ENCODE measurements around the gene GOLGA5.
"Not testable (repeated sequence)": the region's sequence is repeated elsewhere in the genome, so short reads cannot be mapped to it uniquely, and the experiment has no call there.

The GOLGA5 gene

DNA sequence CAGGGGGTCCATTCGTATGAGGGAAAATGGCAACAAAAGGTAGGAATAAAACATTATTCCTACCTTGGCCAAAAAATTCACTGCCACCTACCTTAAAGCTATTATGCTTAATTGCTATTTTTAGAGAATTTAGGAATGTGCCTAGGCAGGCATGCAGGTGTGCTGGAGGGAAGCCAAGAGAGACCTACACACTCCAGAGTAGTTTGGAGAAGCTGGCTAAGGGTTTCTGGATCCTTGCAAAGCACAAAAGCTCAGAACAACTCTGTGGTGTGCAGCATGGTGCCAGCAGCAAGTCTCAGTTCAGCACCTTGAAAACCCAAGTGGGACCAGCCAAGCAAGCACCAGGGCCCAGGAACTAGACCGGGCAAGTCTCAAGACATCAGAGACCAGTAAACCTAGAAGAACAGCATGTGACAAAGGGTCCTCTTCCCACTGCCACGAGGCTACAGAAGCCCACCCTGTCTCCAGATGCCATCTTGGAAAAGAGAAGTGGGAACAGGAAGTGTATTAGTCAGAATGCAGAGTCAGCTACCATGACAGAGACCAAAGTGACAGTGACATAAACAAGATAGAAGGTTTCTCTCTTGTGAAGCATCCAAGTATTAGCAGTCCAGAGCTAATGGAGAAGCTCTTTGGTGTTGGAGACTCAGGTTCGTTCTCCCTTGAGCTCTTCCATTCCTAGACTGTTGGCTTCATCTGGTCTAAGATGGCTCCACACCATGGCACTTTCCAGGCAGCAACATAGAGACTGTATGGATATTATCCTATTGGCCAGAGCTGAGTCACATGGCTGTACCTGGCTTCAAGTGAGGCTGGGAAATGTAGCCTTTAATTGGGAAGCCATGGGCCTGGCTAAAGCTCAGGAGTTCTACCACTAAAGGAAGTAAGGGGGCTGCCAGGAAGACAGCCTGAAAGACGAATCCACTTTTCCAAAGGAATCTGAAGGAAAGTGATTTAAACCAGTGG, 30.2 kb upstream of the GOLGA5 start:
- Mint-ChIP-seq H3K4me1 (ENCODE audit: low read depth) (peaks cover 61% of the 10 kb centered on the region), H3K27ac (peak overlapping the region; percentile 90), H3K27me3 (peaks cover 19% of the 10 kb centered on the region)
- H3K9me3 Mint-ChIP-seq; H3K4me3 Mint-ChIP-seq; H3K36me3 Mint-ChIP-seq (ENCODE audit: low read depth); intact Hi-C loops (cut with micrococcal nuclease): not testable (repeated sequence)

DNA sequence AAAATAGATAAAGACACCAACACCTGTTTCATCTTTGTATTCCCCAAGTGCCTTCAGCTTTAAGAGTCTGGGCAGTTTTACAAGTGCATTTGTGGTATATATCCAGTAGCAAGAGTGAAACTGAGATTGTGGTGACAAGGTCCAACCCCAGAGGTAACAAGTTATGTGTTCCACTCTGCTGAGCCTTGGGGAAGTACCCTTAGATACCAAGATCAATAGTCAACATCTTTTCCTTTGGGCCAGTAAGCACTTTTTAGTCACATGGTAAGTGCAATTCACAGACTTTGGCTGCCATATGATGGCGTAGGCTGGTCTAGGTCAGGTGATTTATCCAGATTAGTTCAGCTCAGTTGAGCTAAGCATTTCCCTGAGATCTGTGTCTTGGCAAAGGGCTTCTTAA, 25.9 kb upstream of the GOLGA5 start:
- Mint-ChIP-seq H3K27ac (peak overlapping the region; percentile 83), H3K4me1 (ENCODE audit: low read depth) (peaks cover 46% of the 10 kb centered on the region)
- intact Hi-C loops (cut with micrococcal nuclease); H3K9me3 Mint-ChIP-seq; H3K4me3 Mint-ChIP-seq; H3K36me3 Mint-ChIP-seq (ENCODE audit: low read depth); H3K27me3 Mint-ChIP-seq: not testable (repeated sequence)

DNA sequence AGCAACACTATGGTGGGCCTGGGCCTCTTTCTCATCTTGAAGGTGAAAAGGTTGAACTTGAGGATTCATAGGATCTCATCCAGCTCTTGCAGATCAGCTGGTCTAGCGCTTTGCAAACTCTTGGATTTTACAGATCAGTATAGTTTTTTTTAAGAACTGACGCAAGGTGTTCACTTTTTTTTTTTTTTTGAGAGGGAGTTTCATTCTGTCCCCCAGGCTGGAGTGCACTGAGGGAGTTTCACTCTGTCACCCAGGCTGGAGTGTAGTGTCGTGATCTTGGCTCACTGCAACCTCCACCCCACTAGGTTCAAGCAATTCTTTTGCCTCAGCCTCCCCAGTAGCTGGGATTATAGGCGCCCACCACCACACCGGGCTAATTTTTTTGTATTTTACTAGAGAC, 25.3 kb upstream of the GOLGA5 start:
- Mint-ChIP-seq H3K27me3 (peaks cover 4% of the 10 kb centered on the region), H3K4me3 (no peak overlapping the region), H3K4me1 (ENCODE audit: low read depth) (peaks cover 43% of the 10 kb centered on the region), H3K27ac (peak overlapping the region; percentile 83), H3K9me3 (no peaks in the 10 kb centered on the region), H3K36me3 (ENCODE audit: low read depth) (no peaks in the 10 kb centered on the region)
- intact Hi-C loops (cut with micrococcal nuclease), result no loop called here

DNA sequence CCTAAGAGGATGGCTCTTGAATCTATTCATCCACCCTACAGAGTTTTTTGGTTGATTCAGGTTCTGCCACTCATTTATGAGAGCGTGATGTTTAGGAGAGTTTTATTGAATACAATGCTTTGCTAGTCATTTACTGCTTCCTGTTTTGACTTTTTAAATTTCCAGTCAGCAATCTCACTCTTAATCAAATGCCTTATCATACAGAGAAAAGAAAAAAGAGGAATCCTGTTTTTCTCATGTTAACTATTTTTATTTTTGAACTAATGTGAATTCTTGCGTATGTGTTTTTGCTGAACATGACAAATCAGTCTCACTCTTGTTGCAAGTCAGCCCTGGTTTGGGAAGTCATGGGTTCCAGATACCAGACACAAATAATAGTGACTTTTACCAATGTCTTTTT, 23.6 kb upstream of the GOLGA5 start:
- no peak overlapping the region for H3K4me3 Mint-ChIP-seq
- H3K27ac Mint-ChIP-seq, result peak overlapping the region; percentile 83
- H3K27me3 Mint-ChIP-seq, result peaks cover 4% of the 10 kb centered on the region
- H3K9me3 Mint-ChIP-seq, result no peaks in the 10 kb centered on the region
- peaks cover 44% of the 10 kb centered on the region for H3K4me1 Mint-ChIP-seq (ENCODE audit: low read depth)
- no peaks in the 10 kb centered on the region for H3K36me3 Mint-ChIP-seq (ENCODE audit: low read depth)
- intact Hi-C loops (cut with micrococcal nuclease), result no loop called here

DNA sequence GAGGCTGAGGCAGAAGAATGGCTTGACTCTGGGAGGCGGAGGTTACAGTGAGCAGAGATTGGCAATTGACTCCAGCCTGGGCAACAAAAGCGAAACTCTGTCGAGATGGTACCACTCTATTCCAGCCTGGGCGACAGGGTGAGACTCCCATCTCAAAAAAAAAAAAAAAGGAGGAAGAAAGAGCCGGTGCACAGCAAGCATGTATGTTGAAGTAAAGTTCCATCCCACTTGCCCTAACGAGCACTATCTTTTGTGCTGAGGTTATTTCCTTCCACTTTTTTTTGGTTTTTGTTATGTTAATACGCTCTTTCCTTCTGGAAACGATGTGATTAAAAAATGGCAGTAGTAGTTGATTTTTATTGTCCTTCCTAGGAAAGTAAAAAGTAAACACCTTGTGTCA, 19.5 kb upstream of the GOLGA5 start:
- intact Hi-C loops (cut with micrococcal nuclease), result no loop called here
- H3K4me1 Mint-ChIP-seq (ENCODE audit: low read depth), result peaks cover 56% of the 10 kb centered on the region
- H3K9me3 Mint-ChIP-seq, result no peaks in the 10 kb centered on the region
- no peaks in the 10 kb centered on the region for H3K36me3 Mint-ChIP-seq (ENCODE audit: low read depth)
- H3K27ac Mint-ChIP-seq, result peak overlapping the region; percentile 91
- H3K4me3 Mint-ChIP-seq, result no peak overlapping the region
- peaks cover 4% of the 10 kb centered on the region for H3K27me3 Mint-ChIP-seq

DNA sequence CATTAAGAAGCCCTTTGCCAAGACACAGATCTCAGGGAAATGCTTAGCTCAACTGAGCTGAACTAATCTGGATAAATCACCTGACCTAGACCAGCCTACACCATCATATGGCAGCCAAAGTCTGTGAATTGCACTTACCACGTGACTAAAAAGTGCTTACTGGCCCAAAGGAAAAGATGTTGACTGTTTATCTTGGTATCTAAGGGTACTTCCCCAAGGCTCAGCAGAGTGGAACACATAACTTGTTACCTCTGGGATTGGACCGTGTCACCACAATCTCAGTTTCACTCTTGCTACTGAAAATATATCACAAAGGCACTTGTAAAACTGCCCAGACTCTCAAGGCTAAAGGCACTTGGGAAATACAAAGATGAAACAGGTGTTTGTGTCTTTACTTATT, 18.8 kb upstream of the GOLGA5 start:
- Mint-ChIP-seq H3K27ac (peak overlapping the region; percentile 91), H3K4me1 (ENCODE audit: low read depth) (peaks cover 63% of the 10 kb centered on the region)
- intact Hi-C loops (cut with micrococcal nuclease); H3K36me3 Mint-ChIP-seq (ENCODE audit: low read depth); H3K9me3 Mint-ChIP-seq; H3K27me3 Mint-ChIP-seq; H3K4me3 Mint-ChIP-seq: not testable (repeated sequence)

DNA sequence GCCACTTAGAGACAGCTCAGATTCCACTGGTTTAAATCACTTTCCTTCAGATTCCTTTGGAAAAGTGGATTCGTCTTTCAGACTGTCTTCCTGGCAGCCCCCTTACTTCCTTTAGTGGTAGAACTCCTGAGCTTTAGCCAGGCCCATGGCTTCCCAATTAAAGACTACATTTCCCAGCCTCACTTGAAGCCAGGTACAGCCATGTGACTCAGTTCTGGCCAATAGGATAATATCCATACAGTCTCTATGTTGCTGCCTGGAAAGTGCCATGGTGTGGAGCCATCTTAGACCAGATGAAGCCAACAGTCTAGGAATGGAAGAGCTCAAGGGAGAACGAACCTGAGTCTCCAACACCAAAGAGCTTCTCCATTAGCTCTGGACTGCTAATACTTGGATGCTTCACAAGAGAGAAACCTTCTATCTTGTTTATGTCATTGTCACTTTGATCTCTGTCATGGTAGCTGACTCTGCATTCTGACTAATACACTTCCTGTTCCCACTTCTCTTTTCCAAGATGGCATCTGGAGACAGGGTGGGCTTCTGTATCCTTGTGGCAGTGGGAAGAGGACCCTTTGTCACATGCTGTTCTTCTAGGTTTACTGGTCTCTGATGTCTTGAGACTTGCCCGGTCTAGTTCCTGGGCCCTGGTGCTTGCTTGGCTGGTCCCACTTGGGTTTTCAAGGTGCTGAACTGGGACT, 15.1 kb upstream of the GOLGA5 start:
- peak overlapping the region; percentile 89 for H3K27ac Mint-ChIP-seq
- intact Hi-C loops (cut with micrococcal nuclease); H3K27me3 Mint-ChIP-seq; H3K9me3 Mint-ChIP-seq; H3K36me3 Mint-ChIP-seq (ENCODE audit: low read depth); H3K4me3 Mint-ChIP-seq: not testable (repeated sequence)
- H3K4me1 Mint-ChIP-seq (ENCODE audit: low read depth), result peaks cover 70% of the 10 kb centered on the region

DNA sequence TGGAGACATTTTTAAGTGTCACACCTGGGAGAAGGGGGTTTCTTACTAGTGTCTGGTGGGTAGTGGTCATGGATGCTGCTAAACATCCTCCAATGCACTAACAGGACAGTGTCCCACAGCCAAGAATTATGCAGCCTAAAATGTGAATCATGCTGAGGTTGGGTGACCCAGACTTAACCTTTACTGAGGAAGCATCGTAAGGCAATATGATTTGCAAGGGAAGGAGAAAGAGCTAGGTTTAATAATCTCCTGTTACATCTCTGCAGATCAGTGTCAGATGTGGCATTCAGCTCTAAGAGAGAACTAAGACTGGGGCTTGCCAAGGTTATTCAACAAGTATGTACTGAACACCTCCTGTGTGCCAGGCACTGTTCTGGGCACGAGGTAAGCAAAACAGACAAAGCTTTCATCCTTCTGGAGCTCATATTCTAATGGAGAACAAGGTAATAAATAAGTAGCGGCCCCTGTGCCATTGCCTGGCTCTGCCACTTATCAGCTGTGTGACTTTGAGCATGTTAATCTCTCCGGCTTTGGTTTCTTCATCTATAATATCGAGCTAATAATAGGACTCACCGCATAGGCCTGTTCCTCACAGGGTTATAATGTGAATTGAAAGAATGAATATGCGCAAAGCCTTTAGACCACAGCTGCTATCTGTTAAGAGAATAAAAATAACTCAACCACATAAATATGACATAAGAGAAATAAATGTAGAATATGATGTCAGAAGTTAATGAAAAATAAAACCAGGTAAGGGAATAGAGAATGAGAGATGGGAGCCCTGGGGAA, 13.5 kb upstream of the GOLGA5 start:
- H3K27ac Mint-ChIP-seq, result peak overlapping the region; percentile 89
- no peaks in the 10 kb centered on the region for H3K27me3 Mint-ChIP-seq
- peaks cover 65% of the 10 kb centered on the region for H3K4me1 Mint-ChIP-seq (ENCODE audit: low read depth)
- H3K9me3 Mint-ChIP-seq, result no peaks in the 10 kb centered on the region
- H3K4me3 Mint-ChIP-seq, result no peak overlapping the region
- no peaks in the 10 kb centered on the region for H3K36me3 Mint-ChIP-seq (ENCODE audit: low read depth)
- intact Hi-C loops (cut with micrococcal nuclease), result no loop called here

DNA sequence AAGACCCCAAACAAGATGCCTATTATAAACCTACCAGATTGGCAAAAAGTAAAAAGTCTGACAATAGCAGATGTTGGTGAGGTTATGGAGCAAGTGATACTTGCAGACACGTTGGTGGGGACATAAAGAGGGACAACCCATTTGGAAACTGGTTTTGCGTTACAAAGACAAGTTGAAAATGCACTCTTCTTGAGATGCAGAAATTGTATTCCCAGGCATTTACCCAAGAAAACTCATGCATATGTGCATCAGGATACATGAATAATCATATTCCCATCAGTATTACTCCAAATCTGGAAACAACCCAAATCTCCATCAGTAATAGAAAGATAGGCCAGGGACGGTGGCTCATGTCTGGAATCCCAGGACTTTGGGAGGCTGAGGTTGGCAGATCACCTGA, 12.8 kb upstream of the GOLGA5 start:
- intact Hi-C loops (cut with micrococcal nuclease), result no loop called here
- Mint-ChIP-seq H3K9me3 (no peaks in the 10 kb centered on the region), H3K4me1 (ENCODE audit: low read depth) (peaks cover 73% of the 10 kb centered on the region), H3K36me3 (ENCODE audit: low read depth) (no peaks in the 10 kb centered on the region), H3K4me3 (no peak overlapping the region), H3K27ac (no peak overlapping the region), H3K27me3 (no peaks in the 10 kb centered on the region)

DNA sequence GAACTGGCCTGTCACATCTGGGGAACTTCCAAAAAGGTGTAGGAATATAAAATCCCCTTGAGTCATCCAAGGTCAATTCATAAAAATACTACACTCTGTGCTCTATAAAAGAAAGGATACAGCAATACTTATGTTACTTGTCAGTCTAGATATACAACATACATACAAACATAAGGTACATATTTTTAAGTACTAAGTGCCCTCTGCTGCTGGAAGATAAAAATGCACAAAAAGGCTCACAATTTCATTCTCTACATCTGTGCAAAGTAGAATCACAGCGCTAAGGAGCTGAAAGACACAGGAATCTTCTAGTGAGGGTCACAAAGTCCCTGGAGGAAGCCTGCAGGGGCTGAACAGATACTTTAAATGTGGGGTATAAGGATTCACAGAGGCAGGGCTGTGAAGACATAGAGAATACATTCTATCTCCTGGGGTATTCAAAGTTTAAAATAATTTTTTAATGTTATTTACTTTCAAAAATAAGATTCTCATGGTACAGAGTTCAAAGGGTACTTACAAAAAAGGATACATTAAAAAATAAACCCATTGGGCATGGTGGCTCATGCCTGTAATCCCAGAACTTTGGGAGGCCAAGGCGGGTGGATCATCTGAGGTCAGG, 10.2 kb upstream of the GOLGA5 start:
- Mint-ChIP-seq H3K4me3 (no peak overlapping the region), H3K9me3 (peaks cover under 1% of the 10 kb centered on the region), H3K36me3 (ENCODE audit: low read depth) (no peaks in the 10 kb centered on the region), H3K27ac (peak overlapping the region; percentile 60), H3K4me1 (ENCODE audit: low read depth) (peaks cover 53% of the 10 kb centered on the region), H3K27me3 (no peaks in the 10 kb centered on the region)
- intact Hi-C loops (cut with micrococcal nuclease), result loop anchor here (1.0 to 2.0 kb wide), 3 partner anchors 35 to 97 kb away; partner anchors contain the start of gene LGMN

DNA sequence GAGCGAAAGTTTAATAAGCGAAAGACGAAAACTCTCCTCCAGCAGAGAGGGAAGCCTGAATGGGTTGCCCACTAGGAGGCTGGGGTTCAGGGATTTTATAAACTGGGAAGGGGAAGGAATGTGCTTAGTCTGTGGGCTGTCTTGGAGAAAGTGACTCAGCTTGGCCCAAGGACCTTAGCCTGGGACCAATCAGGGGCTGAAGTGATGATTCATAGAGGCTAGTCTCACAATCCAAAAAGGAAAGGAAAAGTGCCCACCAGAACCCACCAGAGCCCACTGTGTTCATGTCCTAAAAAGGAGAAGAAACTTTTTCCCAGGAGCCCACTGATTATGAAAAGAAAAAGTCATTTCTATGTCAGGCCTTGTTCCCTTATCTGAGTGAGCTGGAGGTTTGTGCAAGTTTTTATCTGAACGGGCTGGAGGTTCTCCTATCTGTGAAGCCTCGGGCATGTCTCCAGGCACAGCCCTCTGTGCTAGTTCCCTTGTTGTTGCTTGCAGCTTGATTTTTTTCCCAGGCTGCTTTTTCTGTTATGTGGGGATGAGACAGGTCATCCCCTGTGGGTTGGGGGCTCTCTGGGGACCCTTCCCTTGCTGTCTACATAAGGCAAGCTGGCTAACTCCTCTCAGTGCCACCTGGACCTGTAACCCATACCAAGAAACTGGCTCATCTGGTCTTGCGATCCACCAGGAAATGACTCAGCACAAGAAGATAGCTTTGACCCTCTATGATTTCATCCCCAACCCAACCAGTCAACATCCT, 8.3 kb upstream of the GOLGA5 start:
- peak overlapping the region; percentile 87 for H3K27ac Mint-ChIP-seq
- H3K4me1 Mint-ChIP-seq (ENCODE audit: low read depth), result peaks cover 34% of the 10 kb centered on the region
- intact Hi-C loops (cut with micrococcal nuclease), result no loop called here
- peak overlapping the region; percentile 45 for H3K4me3 Mint-ChIP-seq
- no peaks in the 10 kb centered on the region for H3K36me3 Mint-ChIP-seq (ENCODE audit: low read depth)
- H3K27me3 Mint-ChIP-seq, result no peaks in the 10 kb centered on the region
- peaks cover 20% of the 10 kb centered on the region for H3K9me3 Mint-ChIP-seq

DNA sequence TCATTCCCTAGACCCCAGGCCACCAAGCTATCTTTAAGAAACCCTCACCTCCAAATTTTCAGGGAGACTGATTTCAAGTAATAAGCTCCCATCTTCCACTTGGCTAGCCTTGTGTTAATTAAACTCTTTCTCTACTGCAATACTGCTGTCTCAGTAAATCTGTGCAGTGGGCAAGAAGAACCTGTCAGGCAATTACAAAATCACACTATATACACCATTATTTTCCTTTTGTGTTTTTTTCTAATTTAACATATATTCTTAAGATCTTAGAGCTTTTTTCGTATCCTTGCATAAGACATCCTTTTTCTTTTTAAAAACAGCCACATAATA, 7.7 kb upstream of the GOLGA5 start:
- intact Hi-C loops (cut with micrococcal nuclease), result no loop called here
- no peaks in the 10 kb centered on the region for H3K36me3 Mint-ChIP-seq (ENCODE audit: low read depth)
- H3K9me3 Mint-ChIP-seq, result peaks cover 20% of the 10 kb centered on the region
- peaks cover 32% of the 10 kb centered on the region for H3K4me1 Mint-ChIP-seq (ENCODE audit: low read depth)
- no peaks in the 10 kb centered on the region for H3K27me3 Mint-ChIP-seq
- peak overlapping the region; percentile 45 for H3K4me3 Mint-ChIP-seq
- H3K27ac Mint-ChIP-seq, result peak overlapping the region; percentile 87

DNA sequence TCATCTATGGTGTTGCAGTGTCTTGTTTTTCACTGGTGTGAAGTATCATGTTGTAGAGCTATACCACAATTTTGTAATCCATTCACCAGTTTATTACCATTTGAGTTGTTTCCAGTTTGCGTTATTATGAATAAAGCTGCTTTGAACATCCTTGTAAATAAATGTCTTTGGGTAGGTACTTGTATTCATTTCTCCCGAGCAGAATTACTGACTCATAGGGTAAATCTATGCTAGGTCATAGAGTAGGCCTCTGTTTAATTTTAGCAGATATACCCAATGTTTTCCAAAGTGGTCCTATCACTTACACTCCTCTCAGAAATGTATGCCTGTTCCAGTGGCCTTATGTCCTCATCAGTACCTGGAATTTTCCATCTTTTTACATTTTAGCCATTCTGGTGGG, 6.6 kb upstream of the GOLGA5 start:
- Mint-ChIP-seq H3K4me1 (ENCODE audit: low read depth) (peaks cover 41% of the 10 kb centered on the region), H3K4me3 (no peak overlapping the region), H3K36me3 (ENCODE audit: low read depth) (no peaks in the 10 kb centered on the region), H3K9me3 (peaks cover 20% of the 10 kb centered on the region), H3K27me3 (no peaks in the 10 kb centered on the region), H3K27ac (no peak overlapping the region)
- intact Hi-C loops (cut with micrococcal nuclease), result no loop called here

Data from dendritic cell treated with granulocyte-macrophage colony-stimulating factor and Interleukin-4, amounts not matched to agents 40 ng/mL and 50 ng/mL, for 4 days (primary cell).